HCT116 (cell line): ENCODE results near the gene TXNRD3. TPM values are rescaled to one million over a fixed set of nuclear protein-coding genes. Genes with fewer than 3 reads are reported as not detected.

ENCODE experiments used
- ATAC-seq: fragments of 200-7000 bp; cut with Tn5 transposase; 2 replicates; pipeline ENCODE4 v1.9.1; 2020; ENCODE audit warnings: mild to moderate bottlenecking, moderate library complexity
- BruUV-seq: library from RNA; stranded (reverse); fragments of 400-500 nt; replicated peaks from 2 replicates; lab custom pipeline; 2021; lab: Mats Ljungman, UMichigan
- CTCF ChIA-PET: fragments of 300-600 bp; sonication (Branson Sonifier 250); formaldehyde crosslinking; loops from one replicate; lab custom pipeline; 2021; ENCODE audit warnings: antibody characterized with exemption; lab: Charles Lee
- POLR2A ChIA-PET: fragments of 300-600, 350-600 bp; sonication (Branson Sonifier 250); formaldehyde crosslinking; loops from one replicate; lab custom pipeline; 2021; ENCODE audit warnings: antibody characterized with exemption; lab: Charles Lee
- RAD21 ChIA-PET, 2 experiments: fragments of 300-600 bp; sonication (Branson Sonifier 250); formaldehyde crosslinking; loops; one replicate each; lab custom pipeline; 2023; ENCODE audit warnings: low total read pairs in 2 of 2; ENCODE audit not compliant: uncharacterized antibody in 2 of 2, unreplicated experiment in 2 of 2, low non-redundant PET in 1 of 2; lab: Charles Lee
- DNase-seq: peaks from one replicate; pipeline ENCODE4 v3.0.0-alpha.2; 2010; ENCODE audit warnings: low read depth, low spot score
- H2AFZ ChIP-seq: fragments of 200-600 bp; shearing (Covaris generic), sonication (generic); 2 replicates; pipeline ENCODE4 v1.6.1; 2017; ENCODE audit warnings: low read depth, mixed run types, mixed read lengths, antibody characterized with exemption, low read length; ENCODE audit not compliant: poor library complexity, severe bottlenecking
- H3K27ac ChIP-seq: 2 replicates; pipeline ENCODE4 v1.5.1; 2012; ENCODE audit warnings: low read depth, low read length
- H3K27me3 ChIP-seq: fragments of 200-600 bp; sonication (generic); 2 replicates; pipeline ENCODE4 v1.6.1; 2016; ENCODE audit warnings: mixed run types, low read length, mixed read lengths; ENCODE audit not compliant: insufficient read depth
- H3K36me3 ChIP-seq, 2 experiments: fragments of 200-500 bp in 1 of 2; fragments of 200-600 bp in 1 of 2; sonication (Bioruptor generic) in 1 of 2; sonication (generic) in 1 of 2; 2 replicates each; pipeline versions ENCODE4 v1.5.1 to v1.6.1; 2014 to 2016; ENCODE audit warnings: low read length in 2 of 2, inconsistent platforms in 1 of 2, mixed read lengths in 1 of 2, mixed run types in 1 of 2; ENCODE audit not compliant: insufficient read depth in 2 of 2, control insufficient read depth in 1 of 2
- H3K4me1 ChIP-seq, 2 experiments: fragments of 200-600 bp in 1 of 2; sonication (generic) in 1 of 2; 2 replicates each; pipeline versions ENCODE4 v1.5.1 to v1.6.1; 2012 to 2017; ENCODE audit warnings: low read length in 2 of 2, inconsistent platforms in 1 of 2, mild to moderate bottlenecking in 1 of 2, mixed read lengths in 1 of 2, mixed run types in 1 of 2, moderate library complexity in 1 of 2; ENCODE audit not compliant: insufficient read depth in 2 of 2, control insufficient read depth in 1 of 2
- H3K4me2 ChIP-seq: fragments of 200-600 bp; sonication (generic); 2 replicates; pipeline ENCODE4 v1.6.1; 2017; ENCODE audit warnings: mixed run types, low read length, mixed read lengths
- H3K4me3 ChIP-seq, 2 experiments: fragments of 200-600 bp in 1 of 2; sonication (generic) in 1 of 2; replicated peaks in 1 of 2; 2 replicates each; pipeline ENCODE4 v1.5.1; 2011 to 2016; ENCODE audit warnings: low read length in 2 of 2, control low read depth in 1 of 2, low read depth in 1 of 2, mild to moderate bottlenecking in 1 of 2, mixed read lengths in 1 of 2, mixed run types in 1 of 2
- H3K79me2 ChIP-seq: fragments of 200-600 bp; sonication (generic); 2 replicates; pipeline ENCODE4 v1.6.1; 2017; ENCODE audit warnings: mild to moderate bottlenecking, mixed run types, low read length, moderate library complexity, mixed read lengths; ENCODE audit not compliant: insufficient read depth
- H3K9ac ChIP-seq: fragments of 200-600 bp; sonication (generic); 2 replicates; pipeline ENCODE4 v1.6.1; 2016; ENCODE audit warnings: low read length, mixed read lengths
- H3K9me2 ChIP-seq: fragments of 200-600 bp; sonication (generic), shearing (Covaris generic); 2 replicates; pipeline ENCODE4 v1.6.1; 2017; ENCODE audit warnings: mixed run types, mild to moderate bottlenecking, moderate library complexity; ENCODE audit not compliant: insufficient read depth
- H3K9me3 ChIP-seq, 2 experiments: fragments of 200-500 bp in 1 of 2; fragments of 200-600 bp in 1 of 2; sonication (Bioruptor generic) in 1 of 2; sonication (generic) in 1 of 2; 2 replicates each; pipeline ENCODE4 v1.6.1; 2014 to 2017; ENCODE audit warnings: low read length in 2 of 2, mixed read lengths in 2 of 2, inconsistent platforms in 1 of 2, low read depth in 1 of 2, mild to moderate bottlenecking in 1 of 2, mixed run types in 1 of 2, moderate library complexity in 1 of 2; ENCODE audit not compliant: control insufficient read depth in 1 of 2, insufficient read depth in 1 of 2
- H4K20me1 ChIP-seq: fragments of 200-600 bp; sonication (generic), shearing (Covaris generic); 2 replicates; pipeline ENCODE4 v1.6.1; 2017; ENCODE audit warnings: mixed run types, mild to moderate bottlenecking, moderate library complexity; ENCODE audit not compliant: insufficient read depth
- ATF3 ChIP-seq: IDR thresholded peaks from 2 replicates; pipeline ENCODE4 v1.6.1; 2012
- CBX3 ChIP-seq: IDR thresholded peaks from 2 replicates; pipeline ENCODE4 v1.6.1; 2012; ENCODE audit warnings: low read depth
- CTCF ChIP-seq, 3 experiments: fragments of 200-600 bp in 1 of 3; sonication (generic) in 1 of 3; IDR thresholded peaks in 2 of 3; conservative IDR thresholded peaks in 1 of 3; 2 replicates each; pipeline ENCODE4 v1.5.1; 2012 to 2017; ENCODE audit warnings: low read depth in 2 of 3, low read length in 2 of 3, antibody characterized with exemption in 1 of 3, borderline replicate concordance in 1 of 3, control low read depth in 1 of 3, mild to moderate bottlenecking in 1 of 3, mixed read lengths in 1 of 3, mixed run types in 1 of 3, moderate library complexity in 1 of 3; ENCODE audit not compliant: insufficient read depth in 1 of 3
- EGR1 ChIP-seq: IDR thresholded peaks from 2 replicates; pipeline ENCODE4 v1.6.1; 2012; ENCODE audit warnings: low read depth
- FOSL1 ChIP-seq: IDR thresholded peaks from 2 replicates; pipeline ENCODE4 v1.6.1; 2012; ENCODE audit warnings: low read depth
- JUND ChIP-seq: IDR thresholded peaks from 2 replicates; pipeline ENCODE4 v1.6.1; 2012
- MAX ChIP-seq: IDR thresholded peaks from 2 replicates; pipeline ENCODE4 v1.6.1; 2012
- POLR2A ChIP-seq: IDR thresholded peaks from 2 replicates; pipeline ENCODE4 v1.7.0; 2011; ENCODE audit warnings: borderline replicate concordance; ENCODE audit not compliant: insufficient read depth, insufficient read length; ENCODE audit errors: extremely low read depth
- RAD21 ChIP-seq: IDR thresholded peaks from 2 replicates; pipeline ENCODE4 v1.6.1; 2012; ENCODE audit warnings: low read depth, mild to moderate bottlenecking
- SP1 ChIP-seq: IDR thresholded peaks from 2 replicates; pipeline ENCODE4 v1.6.1; 2012; ENCODE audit warnings: low read depth
- SRF ChIP-seq: IDR thresholded peaks from 2 replicates; pipeline ENCODE4 v1.6.1; 2012; ENCODE audit warnings: low read depth
- ZBTB33 ChIP-seq: IDR thresholded peaks from 2 replicates; pipeline ENCODE4 v1.6.1; 2011; ENCODE audit warnings: mild to moderate bottlenecking, low read length, moderate library complexity; ENCODE audit not compliant: insufficient replicate concordance; ENCODE audit errors: extremely low read depth
- ZFX ChIP-seq: fragments of 450-650 bp; IDR thresholded peaks from 2 replicates; pipeline ENCODE4 v1.6.1; 2017
- intact Hi-C: fragments of 100-400 bp; cut with micrococcal nuclease; formaldehyde crosslinking; loops from 2 replicates; pipeline ENCODE4 v1.10.0; 2022
- total RNA-seq: library from RNA; stranded (reverse); gene quantifications from one replicate; pipeline ENCODE4 v1.2.1, GENCODE V29; 2021; ENCODE audit not compliant: unreplicated experiment

Gene TXNRD3
- total RNA-seq, 1 experiment from 2014 or later, result 19.3 TPM

- Histone ChIP-seq H4K20me1 (no peaks in the 10 kb centered on the region), H3K4me1 (no peaks in the 10 kb centered on the region), H3K27ac (no peak overlapping the region), H3K9ac (no peak overlapping the region), H3K79me2 (no peaks in the 10 kb centered on the region), H3K9me3 (no peaks in the 10 kb centered on the region), H3K4me3 (no peak overlapping the region), H3K4me2 (no peak overlapping the region), H3K36me3 (peaks cover 8 to 11% of the 10 kb centered on the region in 2 experiments; a peak in 3 of 4 replicates), H2AFZ (no peak overlapping the region), H3K9me2 (no peaks in the 10 kb centered on the region), H3K27me3 (no peaks in the 10 kb centered on the region)
- ATAC-seq, result no peak
- BruUV-seq, result no TSS peak
- intact Hi-C loops, result no loop called here
- ChIA-PET RAD21 (no interaction called here), CTCF (no interaction called here), POLR2A (no interaction called here)
- TF ChIP-seq SP1, result no peak
- TF ChIP-seq EGR1, result no peak
- no peak for TF ChIP-seq MAX
- TF ChIP-seq SRF, result no peak
- no peak for TF ChIP-seq POLR2A
- no peak for TF ChIP-seq JUND
- TF ChIP-seq ATF3, result no peak
- no peak for TF ChIP-seq ZBTB33
- TF ChIP-seq RAD21, result no peak
- TF ChIP-seq FOSL1, result no peak
- TF ChIP-seq ZFX, result no peak
- no peak for TF ChIP-seq CBX3
- no peak for TF ChIP-seq CTCF (IDR thresholded peaks at IDR 0.05 in 2 of 3, conservative IDR thresholded peaks at IDR 0.05 in 1 of 3; ENCODE audit: borderline replicate concordance in 1 of 3, insufficient read depth in 1 of 3, low read depth in 2 of 3, low read length in 2 of 3)
- no peak for DNase-seq
These were observed 10.3 kb downstream of the TXNRD3 start for GRCh38 chr3:126644615-126645014.
